Immature natural killer cell (primary cell): Measurements from ENCODE around the gene ARHGAP22. TPM values are rescaled to one million over a fixed set of nuclear protein-coding genes. Genes with fewer than 3 reads are reported as not detected.

Experiments used
- DNase-seq, 3 donors: peaks; one replicate each; pipeline ENCODE4 v3.0.0; 2022; ENCODE audit warnings: mixed read lengths in 1 of 3
- H3K27ac Mint-ChIP-seq, 6 donors: one replicate each; pipeline ENCODE4 v1.8.0; 2020; ENCODE audit warnings: mixed read lengths in 6 of 6, mild to moderate bottlenecking in 5 of 6, inconsistent platforms in 4 of 6, moderate library complexity in 3 of 6
- H3K27me3 Mint-ChIP-seq, 3 donors: one replicate each; pipeline ENCODE4 v1.8.0; 2020 to 2021; ENCODE audit warnings: low read depth in 3 of 3, mild to moderate bottlenecking in 3 of 3, mixed read lengths in 3 of 3, moderate library complexity in 3 of 3, inconsistent platforms in 1 of 3
- H3K36me3 Mint-ChIP-seq, 3 donors: one replicate each; pipeline ENCODE4 v1.8.0; 2020; ENCODE audit warnings: mixed read lengths in 3 of 3, inconsistent platforms in 2 of 3, mild to moderate bottlenecking in 2 of 3
- H3K4me1 Mint-ChIP-seq, 2 donors: one replicate each; pipeline ENCODE4 v1.8.0; 2020; ENCODE audit warnings: inconsistent platforms in 2 of 2, mild to moderate bottlenecking in 2 of 2, mixed read lengths in 2 of 2, moderate library complexity in 1 of 2
- H3K4me3 Mint-ChIP-seq, 5 donors: one replicate each; pipeline ENCODE4 v1.8.0; 2020; ENCODE audit warnings: mild to moderate bottlenecking in 5 of 5, mixed read lengths in 5 of 5, inconsistent platforms in 3 of 5, moderate library complexity in 3 of 5
- H3K9me3 Mint-ChIP-seq, 6 donors: one replicate each; pipeline ENCODE4 v1.8.0; 2020; ENCODE audit warnings: mild to moderate bottlenecking in 6 of 6, mixed read lengths in 6 of 6, inconsistent platforms in 4 of 6, moderate library complexity in 3 of 6
- polyA plus RNA-seq, 3 donors: library from polyadenylated mRNA; unstranded; fragments of 300-500 nt; fragmentation: Illumina TruSeq; gene quantifications; one replicate each; pipeline ENCODE4 v1.2.3, GENCODE V29; 2021

ARHGAP22 gene
- polyA plus RNA-seq, 3 donors from 2014 or later = not detected

DNA sequence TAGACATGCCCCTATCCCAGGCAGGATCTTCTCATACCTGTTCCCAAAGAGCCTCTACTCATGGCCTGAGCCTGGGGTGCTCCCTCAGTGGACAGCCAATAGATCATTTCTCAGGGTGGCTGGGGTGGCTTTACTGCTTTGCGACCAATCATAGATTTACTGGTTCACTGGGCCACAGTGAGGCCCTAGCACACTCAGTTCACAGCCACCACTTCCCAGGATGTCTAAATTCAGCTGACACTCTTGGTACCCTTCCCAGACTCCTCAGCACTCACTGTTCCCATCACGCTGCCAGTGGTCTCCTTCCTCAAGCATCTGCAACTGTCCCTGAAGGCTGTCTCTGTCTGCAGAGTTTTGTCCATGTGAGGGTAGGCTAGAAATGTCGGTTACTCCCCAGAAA, 50.6 kb downstream of the ARHGAP22 start:
- H3K27ac Mint-ChIP-seq = no peak overlapping the region
- no peaks in the 10 kb centered on the region for H3K4me1 Mint-ChIP-seq
- no peak for DNase-seq
- H3K4me3 Mint-ChIP-seq = no peak overlapping the region
- no peaks in the 10 kb centered on the region for H3K36me3 Mint-ChIP-seq
- H3K9me3 Mint-ChIP-seq = no peaks in the 10 kb centered on the region
- H3K27me3 Mint-ChIP-seq = peaks cover 0 to 3% (median 2%) of the 10 kb centered on the region in 3 donors

DNA sequence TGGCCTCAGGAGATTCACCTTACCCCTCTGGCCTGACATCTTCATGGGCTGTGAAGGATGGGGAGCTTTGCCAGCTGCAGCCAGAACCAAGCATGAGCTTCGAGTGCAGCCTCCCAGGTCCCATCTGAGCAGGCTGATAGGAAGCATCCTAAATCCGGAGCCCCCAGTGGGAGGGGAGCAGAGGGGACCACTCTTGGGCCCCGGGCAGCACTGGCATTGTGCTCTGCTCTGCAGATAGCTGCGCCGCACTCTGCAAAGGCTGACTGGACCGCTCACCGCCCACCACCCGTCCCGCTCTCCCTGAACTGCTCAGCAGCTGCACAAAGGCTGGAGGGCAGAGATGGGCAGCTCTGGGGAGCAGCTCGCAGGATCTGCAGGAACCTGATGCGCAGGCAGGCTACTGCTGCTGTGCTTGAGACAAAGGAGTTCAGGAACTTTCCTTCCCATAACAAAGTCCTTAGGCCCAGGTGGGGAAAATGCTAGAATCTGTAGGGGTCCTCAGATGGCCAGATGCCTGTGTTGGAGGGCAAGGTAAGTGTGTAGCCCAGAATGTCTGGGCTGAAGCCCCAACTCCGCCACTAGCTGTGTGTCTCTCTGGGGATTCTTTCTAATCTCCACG, 51.8 kb downstream of the ARHGAP22 start:
- H3K4me3 Mint-ChIP-seq = no peak overlapping the region
- no peaks in the 10 kb centered on the region for H3K36me3 Mint-ChIP-seq
- H3K27me3 Mint-ChIP-seq = peaks cover 0 to 2% (median 0%) of the 10 kb centered on the region in 3 donors
- DNase-seq = no peak
- H3K27ac Mint-ChIP-seq = no peak overlapping the region
- H3K4me1 Mint-ChIP-seq = no peaks in the 10 kb centered on the region
- no peaks in the 10 kb centered on the region for H3K9me3 Mint-ChIP-seq

DNA sequence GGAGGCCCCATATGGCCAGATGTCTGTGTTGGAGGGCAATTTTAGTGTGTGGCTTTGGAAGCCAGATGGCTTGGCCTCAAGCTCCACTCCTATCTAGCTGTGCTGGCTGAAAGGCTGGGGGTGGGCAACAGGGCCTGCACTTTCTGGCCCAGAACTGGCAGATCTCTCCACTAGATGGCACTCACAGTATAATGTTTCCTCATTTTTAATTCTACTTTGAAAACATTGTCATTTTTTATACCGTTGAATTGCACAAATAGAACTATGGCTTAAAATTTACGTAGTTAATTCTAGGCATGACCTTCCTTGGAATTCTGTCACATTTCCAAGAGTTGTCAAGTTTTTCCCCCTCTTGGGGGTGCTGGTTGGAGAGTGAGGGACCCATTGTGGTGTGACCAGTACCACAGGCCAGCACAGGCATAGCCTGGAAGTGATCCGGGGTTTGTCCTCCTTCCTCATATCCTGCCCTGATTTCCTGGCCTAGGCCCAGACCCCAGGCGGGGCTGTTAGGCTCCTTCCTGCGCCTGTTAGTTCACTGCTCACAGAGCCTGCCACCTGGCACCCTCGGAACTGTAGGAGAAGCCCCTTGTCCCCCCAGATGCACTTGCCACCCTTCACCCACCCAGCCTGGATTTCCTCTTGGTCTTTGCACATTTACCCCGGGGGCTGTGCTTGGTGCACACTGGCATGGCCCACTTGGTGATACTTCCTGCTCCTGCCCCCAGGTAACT, 52.8 kb downstream of the ARHGAP22 start:
- H3K36me3 Mint-ChIP-seq = no peaks in the 10 kb centered on the region
- H3K27me3 Mint-ChIP-seq = no peaks in the 10 kb centered on the region
- no peak overlapping the region for H3K27ac Mint-ChIP-seq
- H3K4me1 Mint-ChIP-seq = no peaks in the 10 kb centered on the region
- no peaks in the 10 kb centered on the region for H3K9me3 Mint-ChIP-seq
- peak in 1 of 3 donors; percentile 6 for DNase-seq
- no peak overlapping the region for H3K4me3 Mint-ChIP-seq

DNA sequence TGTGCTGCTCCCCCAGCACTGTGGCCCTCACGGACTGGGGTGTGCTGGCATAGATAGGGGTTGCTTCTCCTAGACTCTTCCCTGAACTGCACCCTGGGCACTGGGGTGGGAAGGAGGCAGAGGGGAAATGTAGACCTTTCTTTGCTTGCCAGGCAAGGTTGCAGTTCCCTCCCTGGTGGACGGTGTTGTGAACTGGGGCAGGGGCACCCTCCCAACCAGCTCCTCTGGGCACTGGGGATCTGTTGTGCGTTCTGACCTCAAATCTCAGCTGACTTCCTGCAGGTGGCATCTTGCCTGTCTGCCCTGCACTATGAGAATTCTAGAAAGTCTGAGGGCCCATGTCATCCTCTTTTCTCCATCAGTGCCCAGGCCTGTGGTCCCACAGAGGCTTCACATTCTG, 53.9 kb downstream of the ARHGAP22 start:
- Mint-ChIP-seq H3K9me3 (no peaks in the 10 kb centered on the region), H3K4me1 (no peaks in the 10 kb centered on the region), H3K27ac (no peak overlapping the region), H3K4me3 (no peak overlapping the region), H3K27me3 (no peaks in the 10 kb centered on the region), H3K36me3 (no peaks in the 10 kb centered on the region)
- no peak for DNase-seq

DNA sequence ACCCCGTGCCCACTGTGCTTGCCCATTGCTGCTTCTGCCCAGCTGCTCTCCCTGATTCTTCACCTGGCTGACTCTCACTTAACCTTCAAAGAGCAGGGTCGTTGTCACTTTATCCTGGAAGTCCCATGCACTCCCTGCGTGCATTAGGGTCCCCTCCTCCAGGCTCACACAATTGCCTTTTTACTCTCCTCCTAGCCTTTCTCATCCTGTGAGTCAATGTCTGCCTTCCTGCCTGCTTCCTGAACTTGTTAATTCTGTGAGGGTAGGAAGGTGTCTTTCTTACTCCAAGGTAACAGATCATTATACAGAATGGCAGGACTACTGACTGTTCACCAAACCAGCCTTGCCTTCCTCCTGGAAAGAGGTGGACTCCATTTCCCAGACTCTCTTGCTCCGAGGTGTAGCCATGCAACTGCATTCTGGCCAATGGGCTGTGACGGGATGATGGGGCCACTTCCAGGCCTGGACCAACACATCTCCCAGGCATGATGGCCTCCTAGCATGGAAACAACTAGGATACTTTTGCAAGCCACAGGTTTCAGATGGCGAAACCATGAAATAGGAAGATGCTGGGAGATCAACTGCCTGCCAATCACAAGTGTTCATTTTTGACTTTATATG, 54.7 kb downstream of the ARHGAP22 start:
- no peak overlapping the region for H3K4me3 Mint-ChIP-seq
- no peak overlapping the region for H3K27ac Mint-ChIP-seq
- H3K4me1 Mint-ChIP-seq = no peaks in the 10 kb centered on the region
- H3K27me3 Mint-ChIP-seq = no peaks in the 10 kb centered on the region
- no peaks in the 10 kb centered on the region for H3K9me3 Mint-ChIP-seq
- no peaks in the 10 kb centered on the region for H3K36me3 Mint-ChIP-seq
- DNase-seq = no peak

DNA sequence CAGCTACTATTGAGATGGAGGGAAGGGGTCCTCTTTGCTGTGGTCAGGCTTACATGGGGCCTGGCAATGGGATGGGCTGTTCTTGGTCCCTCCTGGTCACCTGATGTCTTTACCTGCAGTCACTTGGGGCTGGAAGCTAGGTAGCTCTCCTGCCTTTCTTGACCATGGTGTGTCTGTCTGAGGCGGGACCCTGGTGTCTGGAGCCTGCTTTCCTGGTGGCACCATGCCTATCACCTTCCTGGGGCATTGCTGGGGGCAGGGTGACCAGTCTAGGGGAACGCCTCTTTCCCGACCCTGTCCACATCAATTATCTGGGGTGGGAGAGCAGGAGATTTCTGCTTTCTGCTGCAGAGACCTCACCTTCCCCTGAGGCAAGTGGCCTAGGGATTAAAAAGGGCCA, 55.6 kb downstream of the ARHGAP22 start:
- no peaks in the 10 kb centered on the region for H3K27me3 Mint-ChIP-seq
- no peaks in the 10 kb centered on the region for H3K9me3 Mint-ChIP-seq
- H3K27ac Mint-ChIP-seq = no peak overlapping the region
- no peaks in the 10 kb centered on the region for H3K4me1 Mint-ChIP-seq
- H3K36me3 Mint-ChIP-seq = no peaks in the 10 kb centered on the region
- no peak overlapping the region for H3K4me3 Mint-ChIP-seq
- no peak for DNase-seq

DNA sequence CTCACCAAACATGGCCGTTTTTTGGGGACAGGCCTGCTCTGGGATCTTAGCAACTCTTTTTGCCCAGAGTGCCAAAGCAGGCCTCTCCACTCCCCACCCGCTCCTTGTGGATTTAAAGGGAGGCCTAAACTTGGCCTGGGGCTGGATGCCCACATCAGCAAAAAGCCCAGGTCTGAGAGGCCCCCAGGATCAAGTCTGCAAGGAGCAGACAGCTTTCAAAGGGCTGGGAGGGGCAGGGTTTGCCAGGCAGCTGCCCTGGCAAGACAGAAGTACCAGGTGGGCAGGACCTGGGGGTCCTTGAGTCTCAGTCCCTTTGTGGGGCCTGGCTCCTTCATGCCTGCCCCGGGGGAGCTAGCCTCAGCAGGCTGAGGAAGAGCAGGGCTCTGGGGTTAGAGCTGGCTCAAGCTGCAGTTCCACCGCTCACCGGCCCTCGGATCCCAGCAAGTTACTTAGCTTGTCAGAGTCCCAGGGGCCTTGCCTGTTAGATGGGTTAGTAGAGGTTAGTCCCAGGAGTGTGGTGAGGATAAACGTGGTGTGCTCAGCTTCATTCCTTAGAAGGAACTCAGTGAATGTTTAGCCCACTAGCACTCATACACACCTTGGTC, 56.2 kb downstream of the ARHGAP22 start:
- Mint-ChIP-seq H3K36me3 (no peaks in the 10 kb centered on the region), H3K4me1 (no peaks in the 10 kb centered on the region), H3K27ac (no peak overlapping the region), H3K9me3 (no peaks in the 10 kb centered on the region), H3K27me3 (no peaks in the 10 kb centered on the region), H3K4me3 (no peak overlapping the region)
- no peak for DNase-seq

DNA sequence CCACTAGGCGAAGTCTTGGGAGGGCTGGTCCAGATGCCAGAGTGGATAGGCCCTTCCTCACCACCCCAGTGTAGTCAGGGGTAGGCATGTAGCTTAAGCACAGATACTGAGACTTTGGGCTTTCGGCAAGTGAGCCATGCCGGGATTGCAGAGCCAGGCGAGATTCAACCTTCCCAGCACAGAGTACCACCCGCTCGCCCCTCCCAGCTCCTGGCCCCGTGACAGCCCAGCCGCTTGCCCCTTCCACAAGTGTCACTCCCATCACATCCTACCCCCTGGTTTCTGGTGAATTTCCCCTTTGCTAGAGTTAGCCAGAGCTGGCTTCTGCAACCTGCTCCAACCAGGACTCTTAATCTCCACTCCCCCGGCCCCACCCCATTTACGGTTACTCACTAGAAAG, 56.9 kb downstream of the ARHGAP22 start:
- Mint-ChIP-seq H3K27ac (no peak overlapping the region), H3K9me3 (no peaks in the 10 kb centered on the region), H3K4me3 (no peak overlapping the region), H3K27me3 (no peaks in the 10 kb centered on the region), H3K4me1 (no peaks in the 10 kb centered on the region), H3K36me3 (no peaks in the 10 kb centered on the region)
- DNase-seq = no peak

DNA sequence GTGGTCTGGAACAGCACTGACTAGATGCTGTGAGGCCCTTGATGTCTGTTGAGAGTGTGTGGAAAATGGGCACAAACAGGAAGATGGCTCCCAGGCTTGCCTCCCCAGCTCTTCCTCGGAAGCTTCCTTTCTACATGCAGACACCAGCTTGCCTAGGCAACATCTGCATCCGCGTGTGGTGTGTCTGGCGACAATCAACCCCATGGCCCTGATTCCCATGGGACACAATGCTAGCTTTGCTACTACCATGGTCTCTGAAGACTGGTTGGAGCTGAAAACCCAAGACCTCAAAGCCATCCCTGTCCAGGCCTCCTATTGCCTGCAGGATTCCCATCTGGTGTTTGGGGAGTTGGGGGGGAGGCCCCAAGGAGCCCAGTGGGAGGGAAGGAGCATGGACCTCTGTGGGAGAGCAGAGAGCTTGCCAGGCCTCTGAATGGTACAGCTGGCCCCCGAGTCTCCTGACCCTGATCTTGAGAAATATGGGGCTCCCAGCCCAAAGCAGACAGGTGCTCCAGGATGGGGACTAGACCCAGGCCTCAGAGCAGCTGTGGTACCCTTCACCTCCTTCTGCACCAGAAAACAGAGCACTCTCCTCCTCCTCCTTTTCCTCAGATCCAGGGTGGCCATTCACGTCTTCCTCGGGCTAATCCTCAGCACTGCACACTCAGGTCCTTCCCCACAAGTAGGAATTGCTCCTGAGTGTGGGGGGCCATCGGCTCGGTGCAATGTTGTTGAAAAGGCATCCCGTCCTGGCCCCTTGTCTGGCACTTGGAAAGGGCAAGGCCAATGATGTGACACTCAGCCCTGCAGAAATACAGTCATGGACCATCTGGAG, 57.6 kb downstream of the ARHGAP22 start:
- H3K27me3 Mint-ChIP-seq = no peaks in the 10 kb centered on the region
- DNase-seq = no peak
- H3K4me3 Mint-ChIP-seq = no peak overlapping the region
- H3K9me3 Mint-ChIP-seq = no peaks in the 10 kb centered on the region
- H3K36me3 Mint-ChIP-seq = no peaks in the 10 kb centered on the region
- no peaks in the 10 kb centered on the region for H3K4me1 Mint-ChIP-seq
- no peak overlapping the region for H3K27ac Mint-ChIP-seq

DNA sequence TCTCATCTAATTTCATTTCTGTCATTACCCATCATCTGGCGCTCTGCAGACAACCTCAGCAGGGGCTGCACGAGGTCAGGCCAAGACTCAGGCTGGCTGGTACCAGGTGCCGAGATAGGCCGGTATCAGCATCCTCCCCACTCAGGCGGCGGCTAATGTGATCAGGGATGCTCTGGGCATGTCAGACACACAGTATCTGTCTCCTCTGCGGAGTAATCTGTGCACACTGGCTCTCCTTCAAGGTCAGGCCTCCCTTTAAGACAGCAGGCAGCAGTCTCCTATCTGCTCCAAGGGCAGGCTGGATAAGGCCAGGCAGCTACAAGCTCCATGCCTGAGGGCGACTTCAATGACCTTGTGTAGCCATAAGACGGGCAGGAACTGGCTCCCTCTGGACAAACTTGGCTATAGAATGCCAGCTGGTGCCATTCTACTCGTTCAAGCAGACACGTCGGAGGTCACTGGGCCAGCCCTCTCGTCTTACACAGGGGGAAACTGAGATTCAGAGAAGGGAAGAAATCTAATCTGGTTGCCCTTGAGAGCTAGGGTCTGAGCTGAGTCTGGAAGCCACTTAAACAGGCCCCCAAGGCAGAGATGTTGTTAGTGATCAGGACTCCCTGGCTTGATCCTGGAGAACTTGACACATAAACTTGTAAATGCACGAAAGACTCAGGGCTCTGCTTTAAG, 59.3 kb downstream of the ARHGAP22 start:
- Mint-ChIP-seq H3K4me3 (no peak overlapping the region), H3K4me1 (no peaks in the 10 kb centered on the region), H3K36me3 (no peaks in the 10 kb centered on the region), H3K27me3 (peaks cover 0 to 3% (median 0%) of the 10 kb centered on the region in 3 donors), H3K9me3 (no peaks in the 10 kb centered on the region), H3K27ac (no peak overlapping the region)
- DNase-seq = no peak

DNA sequence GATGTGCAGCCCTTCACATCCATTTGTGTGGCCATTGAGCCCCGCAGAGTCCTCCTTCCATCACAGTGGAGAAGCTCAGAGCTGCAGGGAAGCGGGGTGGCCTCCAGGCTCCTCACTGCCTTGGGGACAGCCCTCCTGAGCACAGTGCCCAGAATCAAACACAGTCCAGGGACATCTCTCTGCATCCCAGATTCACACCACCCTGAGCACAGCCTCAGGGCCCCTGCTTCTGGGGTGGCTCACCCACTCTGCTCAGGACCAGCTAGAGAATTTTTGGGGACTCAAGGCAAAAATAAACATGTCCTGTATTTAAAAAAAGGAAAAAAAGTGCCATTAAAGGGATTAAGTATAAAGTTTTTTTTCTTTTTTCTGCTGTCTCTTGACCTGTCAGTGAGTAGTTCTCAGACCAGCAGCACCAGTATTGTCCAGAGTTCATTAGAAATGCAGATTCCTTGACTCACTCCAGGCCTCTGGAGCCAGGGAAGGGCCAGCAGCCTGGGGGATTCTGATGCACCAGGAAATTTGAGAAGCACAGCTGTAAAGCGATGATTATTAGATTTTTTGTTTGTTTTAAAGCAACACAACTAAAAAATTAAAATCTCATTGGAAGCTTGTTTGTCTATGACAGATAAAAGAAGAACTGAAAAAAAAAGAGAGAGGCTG, 61.6 kb downstream of the ARHGAP22 start:
- Mint-ChIP-seq H3K27ac (no peak overlapping the region), H3K9me3 (no peaks in the 10 kb centered on the region), H3K36me3 (no peaks in the 10 kb centered on the region), H3K27me3 (peaks cover 0 to 3% (median 3%) of the 10 kb centered on the region in 3 donors), H3K4me3 (no peak overlapping the region), H3K4me1 (no peaks in the 10 kb centered on the region)
- DNase-seq = no peak

DNA sequence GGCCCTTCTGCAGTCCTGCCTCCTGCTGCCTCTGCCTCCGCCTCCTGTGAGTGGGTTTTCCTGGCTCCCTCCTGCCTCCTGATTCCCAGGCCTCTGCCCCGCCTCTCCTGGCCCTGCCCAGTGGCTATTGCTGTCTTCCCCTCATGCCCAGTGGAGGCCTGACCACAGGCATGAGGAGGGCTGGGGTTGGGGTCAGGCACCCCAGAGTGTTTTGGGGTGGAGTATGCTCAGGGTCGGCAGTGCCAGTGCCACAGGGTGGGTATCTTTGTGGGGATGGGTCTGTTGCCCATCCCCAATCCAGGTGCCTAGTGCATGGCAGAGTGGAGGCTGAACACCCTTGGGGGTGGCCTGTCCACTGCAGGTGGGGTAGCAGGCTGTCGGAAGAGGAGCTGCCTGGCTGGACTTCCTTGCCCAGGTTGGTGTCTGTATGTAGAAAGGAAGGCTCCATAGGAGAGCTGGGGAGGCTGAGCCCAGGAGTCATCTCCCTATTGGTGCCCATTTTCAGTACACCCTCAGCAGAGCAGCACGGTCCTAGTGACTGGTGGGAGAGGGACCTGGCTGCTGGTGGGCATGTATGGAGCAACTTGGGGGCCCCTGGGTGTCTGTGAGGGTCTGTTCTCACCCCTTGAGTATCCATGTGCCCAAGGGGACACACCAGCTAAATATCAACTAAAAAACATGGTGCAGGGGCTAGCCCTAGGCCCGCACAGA, 62.2 kb downstream of the ARHGAP22 start:
- H3K4me3 Mint-ChIP-seq = no peak overlapping the region
- H3K36me3 Mint-ChIP-seq = no peaks in the 10 kb centered on the region
- DNase-seq = no peak
- H3K4me1 Mint-ChIP-seq = no peaks in the 10 kb centered on the region
- H3K27me3 Mint-ChIP-seq = peaks cover 0 to 6% (median 3%) of the 10 kb centered on the region in 3 donors
- H3K27ac Mint-ChIP-seq = no peak overlapping the region
- H3K9me3 Mint-ChIP-seq = no peaks in the 10 kb centered on the region
